HEK293 (cell line): ENCODE results near the gene IL25.

Experiments used
- ZNF174 ChIP-seq: fragments of 450-650 bp; formaldehyde crosslinking; IDR thresholded peaks from 2 replicates; pipeline ENCODE4 v1.5.0; 2017; ENCODE audit warnings: missing biosample characterization, mild to moderate bottlenecking, missing genetic modification characterization
- ZNF266 ChIP-seq: fragments of 450-650 bp; formaldehyde crosslinking; IDR thresholded peaks from 2 replicates; pipeline ENCODE4 v1.5.1; 2016; ENCODE audit warnings: missing biosample characterization, missing genetic modification characterization, low read depth
- ZNF558 ChIP-seq: fragments of 450-650 bp; formaldehyde crosslinking; IDR thresholded peaks from 2 replicates; pipeline ENCODE4 v1.5.1; 2016; ENCODE audit warnings: missing biosample characterization, missing genetic modification characterization
- ZNF561 ChIP-seq: fragments of 450-650 bp; IDR thresholded peaks from 2 replicates; pipeline ENCODE4 v1.5.1; 2018; ENCODE audit warnings: missing biosample characterization, missing genetic modification characterization, borderline replicate concordance
- ZNF704 ChIP-seq: fragments of 450-650 bp; formaldehyde crosslinking; IDR thresholded peaks from 2 replicates; pipeline ENCODE4 v1.5.1; 2016; ENCODE audit warnings: missing biosample characterization, missing genetic modification characterization
- ZSCAN16 ChIP-seq: fragments of 450-650 bp; formaldehyde crosslinking; IDR thresholded peaks from 2 replicates; pipeline ENCODE4 v1.5.1; 2016; ENCODE audit warnings: missing biosample characterization, missing genetic modification characterization
- TF ChIP-seq, protein P1 (sequence below): fragments of 450-650 bp; formaldehyde crosslinking; IDR thresholded peaks from 2 replicates; pipeline ENCODE4 v1.5.1; 2016; ENCODE audit warnings: missing biosample characterization, missing genetic modification characterization

- TF ChIP-seq ZNF174: no peak
- no peak for TF ChIP-seq ZNF704 (tag by site-specific recombination)
- no peak for TF ChIP-seq ZNF266 (tag by site-specific recombination)
- no peak for TF ChIP-seq ZSCAN16 (tag by site-specific recombination)
- TF ChIP-seq ZNF561 (tag by site-specific recombination): no peak
- TF ChIP-seq, protein P1, sequence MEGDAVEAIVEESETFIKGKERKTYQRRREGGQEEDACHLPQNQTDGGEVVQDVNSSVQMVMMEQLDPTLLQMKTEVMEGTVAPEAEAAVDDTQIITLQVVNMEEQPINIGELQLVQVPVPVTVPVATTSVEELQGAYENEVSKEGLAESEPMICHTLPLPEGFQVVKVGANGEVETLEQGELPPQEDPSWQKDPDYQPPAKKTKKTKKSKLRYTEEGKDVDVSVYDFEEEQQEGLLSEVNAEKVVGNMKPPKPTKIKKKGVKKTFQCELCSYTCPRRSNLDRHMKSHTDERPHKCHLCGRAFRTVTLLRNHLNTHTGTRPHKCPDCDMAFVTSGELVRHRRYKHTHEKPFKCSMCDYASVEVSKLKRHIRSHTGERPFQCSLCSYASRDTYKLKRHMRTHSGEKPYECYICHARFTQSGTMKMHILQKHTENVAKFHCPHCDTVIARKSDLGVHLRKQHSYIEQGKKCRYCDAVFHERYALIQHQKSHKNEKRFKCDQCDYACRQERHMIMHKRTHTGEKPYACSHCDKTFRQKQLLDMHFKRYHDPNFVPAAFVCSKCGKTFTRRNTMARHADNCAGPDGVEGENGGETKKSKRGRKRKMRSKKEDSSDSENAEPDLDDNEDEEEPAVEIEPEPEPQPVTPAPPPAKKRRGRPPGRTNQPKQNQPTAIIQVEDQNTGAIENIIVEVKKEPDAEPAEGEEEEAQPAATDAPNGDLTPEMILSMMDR (tag by site-specific recombination): no peak
- TF ChIP-seq ZNF558 (tag by site-specific recombination): no peak
These were observed 27.0 kb downstream of the IL25 start for GRCh38 chr14:23399591-23399990.
